OCI-M2 (cell line): ENCODE data around the gene PRX.
"Not testable (repeated sequence)": the region's sequence is repeated elsewhere in the genome, so short reads cannot be mapped to it uniquely, and the experiment has no call there.

Experiments used
- DNase-seq: peaks from one replicate; lab custom pipeline; 2025; ENCODE audit not compliant: unreplicated experiment; lab: John Stamatoyannopoulos, UW

The PRX gene

DNA sequence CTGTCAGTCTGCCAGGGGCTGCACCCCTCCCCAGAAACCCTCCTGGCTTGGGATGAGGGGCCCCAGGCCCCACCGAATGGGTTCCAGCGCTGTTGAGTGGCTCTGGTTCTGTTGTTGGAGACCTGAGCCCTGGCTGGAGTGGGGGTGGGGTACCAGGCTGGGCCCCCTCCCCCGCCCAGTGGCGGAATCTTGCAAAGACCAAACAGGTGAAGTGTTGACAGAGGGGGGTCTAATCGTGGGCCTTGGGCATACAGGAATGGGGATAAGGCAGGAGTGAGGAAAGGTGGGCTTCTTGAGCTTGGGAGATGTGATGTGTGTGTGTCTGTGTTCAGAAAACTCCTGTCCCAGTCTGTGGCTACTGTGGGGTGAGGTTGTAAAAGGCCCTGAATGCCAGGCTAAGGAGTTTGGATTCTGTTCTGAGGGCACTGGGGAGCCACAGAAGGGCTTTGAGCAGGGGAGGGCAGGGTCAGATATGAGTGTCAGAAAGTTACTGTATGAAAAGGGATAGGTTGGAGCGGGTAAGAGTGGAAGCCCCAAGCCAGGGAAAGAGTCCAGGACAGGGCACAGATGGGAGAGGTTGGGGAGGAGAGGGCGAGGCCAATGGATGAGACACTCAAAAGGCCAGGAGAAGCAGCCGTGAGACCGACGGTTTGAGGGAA is 23.0 kb downstream of the PRX start, which contains the start of gene HIPK4:
Gene HIPK4, minus strand, starts transcription at position 98 of the 659 bp plus-strand sequence. CDS start 279 bp downstream, outside the sequence.
- no peak for DNase-seq

DNA sequence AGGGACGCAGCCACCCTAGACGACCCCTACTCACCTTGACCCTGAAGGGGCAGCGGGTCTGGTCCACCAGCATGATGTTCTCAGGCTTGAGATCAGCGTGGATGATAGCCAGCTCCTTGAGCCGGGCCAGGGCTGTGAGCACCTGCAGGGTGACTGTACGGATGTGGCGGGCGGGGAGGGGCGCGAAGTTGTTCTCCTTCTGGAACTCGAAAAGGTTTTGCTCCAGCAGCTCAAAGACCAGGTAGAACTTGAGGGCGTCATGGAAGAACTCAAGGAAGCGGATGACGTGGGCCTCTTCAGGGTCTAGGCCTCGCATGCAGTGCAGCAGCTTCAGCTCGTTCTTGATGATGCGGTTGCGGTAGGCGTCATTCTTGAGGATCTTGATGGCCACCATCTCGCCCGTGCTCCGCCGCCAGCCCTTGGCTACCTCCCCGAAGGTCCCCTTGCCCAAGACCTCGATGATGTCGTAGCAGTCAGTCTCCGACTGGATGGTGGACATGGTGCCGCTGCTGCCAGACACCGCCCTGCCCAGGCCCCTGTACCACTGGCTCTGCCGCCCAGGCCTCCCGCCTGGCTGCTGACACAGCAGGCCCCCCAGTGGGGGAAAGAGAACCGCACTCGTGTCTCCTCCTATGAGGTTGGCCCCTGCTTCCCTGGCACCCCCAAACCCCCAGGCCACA is 23.6 kb downstream of the PRX start:
- no peak for DNase-seq

DNA sequence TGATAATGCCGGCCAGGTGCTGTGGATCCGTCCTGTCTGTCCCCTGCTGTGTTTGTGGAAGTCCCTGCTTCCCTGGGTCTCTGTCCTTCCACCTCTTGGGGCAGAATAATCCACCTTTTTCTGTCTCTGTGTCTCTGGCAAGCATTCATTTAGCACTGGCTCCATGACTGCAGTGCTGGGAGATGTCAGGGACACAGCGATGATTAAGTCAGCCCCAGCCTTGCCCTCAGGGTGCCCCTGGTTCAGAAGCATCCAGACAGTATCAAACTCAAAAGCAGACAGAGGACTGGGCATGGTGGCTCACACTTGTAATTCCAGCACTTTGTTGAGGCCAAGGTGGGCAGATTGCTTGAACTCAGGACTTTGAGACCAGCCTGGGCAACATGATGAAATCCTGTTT is 24.7 kb downstream of the PRX start:
- no peak for DNase-seq

DNA sequence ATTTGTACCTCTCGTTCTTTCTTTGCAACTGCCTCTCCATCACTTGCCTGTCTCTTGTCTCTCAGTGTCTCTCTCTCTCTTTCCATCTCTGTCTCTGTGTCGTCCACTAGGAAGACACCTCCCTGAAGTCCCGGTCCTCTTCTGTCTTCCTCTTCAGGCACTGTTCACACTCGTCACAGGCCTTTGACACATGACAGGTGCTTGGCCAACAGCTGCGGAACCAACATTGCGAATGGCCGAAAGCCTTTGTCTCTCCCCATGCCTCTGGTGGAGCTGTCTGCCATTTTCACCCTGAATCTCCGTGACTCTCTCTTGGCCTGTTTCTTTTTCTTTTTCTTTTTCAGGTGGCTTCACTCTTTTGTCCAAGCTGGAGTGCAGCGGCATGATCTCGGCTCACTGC is 26.0 kb downstream of the PRX start:
- no peak for DNase-seq

DNA sequence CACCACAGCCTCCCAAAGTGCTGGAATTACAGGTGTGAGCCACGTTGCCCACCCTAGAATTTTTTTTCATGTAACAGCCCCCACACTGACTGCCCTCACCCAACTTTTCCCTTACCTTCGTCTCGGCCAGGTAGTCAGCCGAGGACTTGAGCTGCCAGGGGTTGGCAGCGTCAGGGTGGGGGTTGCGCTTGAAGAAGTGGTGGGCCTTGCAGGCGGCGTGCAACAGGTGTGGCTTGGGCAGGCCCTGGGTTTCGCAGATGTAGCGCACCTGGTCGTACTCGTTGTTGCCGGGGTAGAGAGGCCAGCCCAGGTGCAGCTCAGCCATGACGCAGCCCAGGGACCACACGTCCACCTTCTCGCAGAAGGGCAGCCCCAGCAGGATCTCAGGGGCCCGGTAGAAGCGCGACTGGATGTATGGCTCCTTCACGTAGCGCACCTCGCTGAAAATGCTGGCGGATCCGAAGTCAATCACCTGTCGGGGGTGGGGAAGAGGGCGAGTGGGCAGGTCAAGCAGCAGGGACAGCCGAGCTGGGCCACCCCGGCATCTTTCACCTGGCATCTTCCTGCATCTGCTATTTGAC is 29.4 kb downstream of the PRX start:
- DNase-seq, result no peak

DNA sequence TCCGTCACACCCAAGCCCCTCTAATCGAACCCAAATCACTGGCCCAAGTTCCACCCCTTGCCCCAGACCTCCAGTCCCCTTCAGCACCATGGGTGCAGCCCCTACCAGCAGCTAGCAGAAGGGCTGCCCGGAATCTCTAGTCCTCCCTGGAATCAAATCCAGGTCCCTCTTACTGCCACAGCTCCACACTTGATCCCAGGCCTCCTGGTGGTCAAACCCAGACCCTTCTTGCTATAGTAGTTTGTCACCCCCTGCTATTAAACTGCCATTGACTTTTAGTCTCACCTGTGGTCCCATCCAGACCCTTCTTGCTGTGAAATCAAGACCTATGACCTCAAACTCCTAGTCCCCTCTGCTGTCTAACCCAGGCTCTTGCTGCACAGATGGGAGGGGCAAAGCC is 31.9 kb downstream of the PRX start:
- no peak for DNase-seq

DNA sequence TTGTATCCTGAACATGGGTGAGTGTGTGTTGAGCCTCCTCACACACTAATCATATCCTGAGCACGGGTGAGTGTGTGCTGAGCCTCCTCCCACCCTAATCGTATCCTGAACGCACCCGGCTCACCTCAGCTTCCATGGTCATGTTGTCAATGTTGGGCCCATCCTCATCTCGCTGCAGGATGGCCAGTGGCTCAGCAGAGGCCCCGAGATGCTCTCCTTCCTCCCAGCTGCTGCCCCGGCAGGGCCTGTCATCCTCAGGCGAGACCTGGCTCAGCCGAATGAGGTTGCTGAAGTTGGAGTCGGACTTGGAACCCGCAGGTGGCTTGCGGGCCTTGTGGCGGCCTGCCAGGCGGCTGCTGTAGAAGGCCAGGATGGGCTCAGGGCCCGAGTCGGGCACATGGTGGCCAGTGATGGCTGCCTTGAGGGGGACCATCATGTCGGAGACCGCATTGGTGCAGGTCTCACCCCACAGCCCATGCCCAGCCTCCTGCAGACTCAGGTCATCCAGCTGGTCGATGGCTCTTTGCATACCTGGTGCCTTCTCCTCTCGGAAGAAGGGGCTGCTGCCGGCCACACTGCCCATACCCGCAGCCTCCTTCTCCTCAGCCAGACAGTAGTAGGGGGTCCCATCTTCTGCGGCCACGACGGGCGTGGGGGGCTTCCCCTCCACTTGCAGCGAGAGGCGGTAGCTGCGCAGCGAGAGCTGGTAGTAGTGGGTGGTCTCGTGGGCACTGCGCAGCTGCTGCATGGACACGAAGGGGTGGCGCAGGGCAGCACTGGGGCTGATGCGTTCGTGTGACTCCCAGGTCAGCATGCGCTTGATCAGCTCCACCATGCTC is 32.8 kb downstream of the PRX start:
- no peak for DNase-seq

DNA sequence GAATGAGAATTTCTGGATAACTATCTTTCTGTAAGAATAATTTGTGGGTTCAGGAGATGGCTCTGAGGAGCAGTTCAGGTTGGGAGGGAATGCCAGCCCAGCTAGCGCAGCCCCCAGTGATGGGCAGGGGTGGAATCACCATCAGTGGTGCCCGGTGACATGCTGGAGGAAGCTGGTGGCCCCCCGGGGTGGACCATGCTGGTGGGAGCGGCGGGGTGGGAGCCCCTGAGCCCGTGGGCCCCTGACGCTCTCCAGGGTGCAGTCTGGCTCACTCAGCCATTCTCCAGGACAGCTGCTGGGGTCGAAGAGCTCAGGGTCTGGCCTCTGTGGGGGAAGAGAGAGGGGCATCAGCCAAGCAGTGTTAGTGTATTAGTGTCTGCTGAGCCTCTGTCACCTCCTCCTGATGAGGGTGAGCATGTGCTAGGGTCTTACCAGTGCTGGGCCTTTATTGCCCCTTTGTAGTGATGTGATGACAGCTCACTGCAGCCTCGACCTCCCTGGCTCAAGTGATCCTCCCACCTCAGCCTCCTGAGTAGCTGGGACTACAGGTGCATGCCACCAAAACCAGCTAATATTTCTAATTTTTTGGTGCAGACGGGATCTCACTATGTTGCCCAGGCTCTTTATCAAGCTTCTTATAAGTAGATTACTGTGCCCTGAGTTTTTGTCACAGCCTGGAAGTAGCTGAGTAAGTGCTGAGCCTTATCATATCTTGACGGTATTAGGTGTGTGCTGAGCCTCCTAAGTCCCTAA is 33.6 kb downstream of the PRX start:
- DNase-seq, result no peak

DNA sequence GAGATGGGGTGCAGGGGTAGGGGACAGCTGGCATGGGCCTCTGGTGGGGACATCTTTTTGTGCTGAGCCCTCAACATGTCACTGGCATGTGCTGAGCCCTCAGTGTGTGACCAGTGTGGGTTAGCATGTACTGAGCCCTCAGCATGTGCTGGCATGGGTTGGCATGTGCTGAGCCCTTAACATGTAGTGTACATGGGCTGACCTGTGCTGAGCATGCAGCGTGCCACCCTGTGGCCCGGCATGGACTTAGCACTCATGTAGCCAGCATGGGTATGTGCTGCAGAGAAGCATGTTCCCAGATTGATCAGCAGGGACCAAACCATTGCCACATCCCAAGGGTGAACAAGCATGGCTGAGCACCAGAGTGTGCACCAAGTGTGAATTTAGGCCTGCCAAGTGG is 34.7 kb downstream of the PRX start:
- DNase-seq, result no peak

DNA sequence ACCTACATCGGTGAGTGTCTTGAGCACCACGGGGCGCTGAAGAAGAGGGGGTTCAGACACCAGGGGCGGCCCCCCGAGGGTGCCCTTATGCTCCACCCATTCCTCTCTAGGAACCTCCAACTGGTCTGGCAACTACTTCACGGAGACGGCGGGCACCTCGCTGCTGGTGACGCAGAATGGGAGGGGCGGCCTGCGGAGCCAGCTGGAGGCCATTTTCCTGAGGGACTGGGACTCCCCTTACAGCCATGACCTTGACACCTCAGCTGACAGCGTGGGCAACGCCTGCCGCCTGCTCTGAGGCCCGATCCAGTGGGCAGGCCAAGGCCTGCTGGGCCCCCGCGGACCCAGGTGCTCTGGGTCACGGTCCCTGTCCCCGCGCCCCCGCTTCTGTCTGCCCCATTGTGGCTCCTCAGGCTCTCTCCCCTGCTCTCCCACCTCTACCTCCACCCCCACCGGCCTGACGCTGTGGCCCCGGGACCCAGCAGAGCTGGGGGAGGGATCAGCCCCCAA is 35.2 kb downstream of the PRX start:
- DNase-seq, result no peak

DNA sequence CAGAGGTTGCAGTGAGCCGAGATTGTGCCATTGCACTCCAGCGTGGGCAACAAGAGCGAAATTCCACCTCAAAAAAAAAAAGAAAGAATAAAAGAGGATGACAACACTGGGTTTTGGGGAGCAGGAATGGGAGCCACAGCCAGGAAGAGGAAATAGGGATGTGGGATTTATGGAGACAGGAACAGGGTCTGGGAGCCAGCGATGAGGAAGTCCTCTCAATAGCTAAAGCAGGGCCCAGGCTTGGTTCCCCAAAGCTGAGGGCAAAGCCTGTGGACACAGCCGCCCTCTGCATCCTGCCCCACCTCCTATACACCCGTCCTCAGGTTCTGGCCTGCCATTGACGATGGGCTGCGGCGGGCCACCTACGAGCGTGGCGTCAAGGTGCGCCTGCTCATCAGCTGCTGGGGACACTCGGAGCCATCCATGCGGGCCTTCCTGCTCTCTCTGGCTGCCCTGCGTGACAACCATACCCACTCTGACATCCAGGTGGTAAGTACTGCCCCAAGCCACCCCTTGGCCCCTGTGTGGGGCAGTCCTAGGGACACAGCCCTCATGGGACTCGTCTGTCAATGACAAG is 36.8 kb downstream of the PRX start:
- DNase-seq, result no peak

DNA sequence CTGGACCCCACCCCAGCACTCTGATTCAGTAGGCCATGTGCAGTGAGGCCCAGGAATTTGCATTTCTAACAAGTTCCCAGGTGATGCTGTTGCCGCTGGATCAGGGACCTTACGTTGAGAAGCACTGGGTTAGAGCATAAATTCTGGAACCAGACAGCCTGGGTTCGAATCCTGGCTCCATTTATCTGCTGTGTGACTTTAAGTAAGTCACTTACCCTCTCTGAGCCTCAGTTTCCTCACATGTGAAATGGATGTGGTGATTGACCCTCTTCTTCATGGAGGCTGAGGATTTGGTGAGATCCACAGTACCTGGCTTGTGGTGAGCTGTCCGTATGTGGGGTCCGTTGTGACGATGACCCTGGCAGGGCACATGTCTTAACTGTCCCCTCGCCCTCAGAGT is 39.1 kb downstream of the PRX start:
- no peak for DNase-seq

DNA sequence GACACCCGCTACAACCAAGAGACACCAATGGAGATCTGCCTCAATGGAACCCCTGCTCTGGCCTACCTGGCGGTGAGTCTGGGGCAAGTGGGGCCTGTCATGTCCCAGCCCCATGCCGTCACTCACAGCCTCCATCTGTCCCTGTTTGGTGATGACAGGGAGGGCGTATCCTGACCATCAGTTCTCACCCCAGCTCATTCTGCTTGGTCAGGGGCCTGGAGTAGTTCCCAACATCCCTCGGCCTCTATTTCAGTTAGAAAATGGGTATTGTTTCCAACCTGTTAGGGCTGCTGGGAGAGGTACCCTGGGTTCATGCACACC is 41.4 kb downstream of the PRX start:
- no peak for DNase-seq

DNA sequence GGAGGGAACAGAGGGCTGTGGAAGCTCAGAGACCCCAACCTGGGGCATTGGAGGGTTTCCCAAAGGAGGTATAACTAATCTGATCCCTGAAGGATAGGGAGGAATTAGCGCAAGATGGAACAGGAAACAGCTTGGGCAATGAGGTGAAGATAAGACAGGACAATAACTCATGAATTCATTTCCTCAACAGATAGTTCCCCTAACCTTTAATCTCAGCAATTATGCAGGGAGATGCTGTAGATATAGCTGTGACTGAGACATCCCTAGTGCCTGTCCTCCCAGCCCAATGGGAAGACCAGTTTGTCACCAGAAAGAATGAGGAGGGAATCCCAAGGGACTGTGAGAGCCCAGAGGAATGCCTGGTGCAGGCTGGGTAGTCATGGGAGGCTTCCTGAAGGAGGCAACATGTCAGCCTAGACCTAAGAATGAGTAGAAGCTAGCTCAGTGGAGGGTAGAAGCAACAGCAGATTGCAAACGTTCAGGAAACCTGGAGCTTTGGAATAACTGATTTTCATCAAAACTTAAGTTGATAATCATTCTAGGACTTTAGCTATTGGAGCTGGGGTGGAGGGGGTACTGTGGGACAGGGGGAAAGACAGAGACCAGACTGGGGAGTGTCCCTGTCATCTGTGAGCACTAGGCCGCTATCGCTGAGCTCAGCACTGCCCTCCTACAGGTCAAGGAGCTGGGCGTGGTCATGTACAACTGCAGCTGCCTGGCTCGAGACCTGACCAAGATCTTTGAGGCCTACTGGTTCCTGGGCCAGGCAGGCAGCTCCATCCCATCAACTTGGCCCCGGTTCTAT is 42.0 kb downstream of the PRX start:
- no peak for DNase-seq

DNA sequence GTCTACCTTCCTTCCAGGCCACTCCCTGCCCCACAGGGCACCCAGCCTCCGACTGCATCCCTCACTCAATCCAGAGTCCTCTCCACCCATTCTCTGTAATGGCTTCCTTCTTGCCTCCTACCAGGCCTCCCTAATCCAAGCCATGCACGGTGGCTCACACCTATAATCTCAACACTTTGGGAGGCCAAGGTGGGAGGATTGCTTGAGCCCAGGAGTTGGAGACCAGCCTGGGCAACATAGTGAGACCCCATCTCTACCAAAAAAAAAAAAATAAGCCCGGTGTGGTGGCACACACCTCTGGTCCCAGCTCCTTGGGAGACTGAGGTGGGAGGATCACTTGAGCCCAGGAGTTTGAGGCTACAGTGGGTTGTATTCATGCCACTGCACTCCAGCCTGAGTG is 42.9 kb downstream of the PRX start:
- DNase-seq, result not testable (repeated sequence)

DNA sequence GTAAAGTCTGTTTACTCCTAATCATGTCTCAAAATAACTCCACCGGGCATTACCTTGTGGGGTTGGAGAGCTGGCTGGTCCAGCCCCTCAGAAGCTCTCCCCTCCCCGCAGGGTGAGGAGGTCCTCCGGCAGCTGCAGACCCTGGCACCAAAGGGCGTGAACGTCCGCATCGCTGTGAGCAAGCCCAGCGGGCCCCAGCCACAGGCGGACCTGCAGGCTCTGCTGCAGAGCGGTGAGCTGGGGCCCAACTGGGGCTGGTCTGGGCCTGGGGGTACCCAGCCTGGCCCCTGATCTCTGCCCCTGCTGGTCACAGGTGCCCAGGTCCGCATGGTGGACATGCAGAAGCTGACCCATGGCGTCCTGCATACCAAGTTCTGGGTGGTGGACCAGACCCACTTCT is 43.4 kb downstream of the PRX start:
- no peak for DNase-seq

DNA sequence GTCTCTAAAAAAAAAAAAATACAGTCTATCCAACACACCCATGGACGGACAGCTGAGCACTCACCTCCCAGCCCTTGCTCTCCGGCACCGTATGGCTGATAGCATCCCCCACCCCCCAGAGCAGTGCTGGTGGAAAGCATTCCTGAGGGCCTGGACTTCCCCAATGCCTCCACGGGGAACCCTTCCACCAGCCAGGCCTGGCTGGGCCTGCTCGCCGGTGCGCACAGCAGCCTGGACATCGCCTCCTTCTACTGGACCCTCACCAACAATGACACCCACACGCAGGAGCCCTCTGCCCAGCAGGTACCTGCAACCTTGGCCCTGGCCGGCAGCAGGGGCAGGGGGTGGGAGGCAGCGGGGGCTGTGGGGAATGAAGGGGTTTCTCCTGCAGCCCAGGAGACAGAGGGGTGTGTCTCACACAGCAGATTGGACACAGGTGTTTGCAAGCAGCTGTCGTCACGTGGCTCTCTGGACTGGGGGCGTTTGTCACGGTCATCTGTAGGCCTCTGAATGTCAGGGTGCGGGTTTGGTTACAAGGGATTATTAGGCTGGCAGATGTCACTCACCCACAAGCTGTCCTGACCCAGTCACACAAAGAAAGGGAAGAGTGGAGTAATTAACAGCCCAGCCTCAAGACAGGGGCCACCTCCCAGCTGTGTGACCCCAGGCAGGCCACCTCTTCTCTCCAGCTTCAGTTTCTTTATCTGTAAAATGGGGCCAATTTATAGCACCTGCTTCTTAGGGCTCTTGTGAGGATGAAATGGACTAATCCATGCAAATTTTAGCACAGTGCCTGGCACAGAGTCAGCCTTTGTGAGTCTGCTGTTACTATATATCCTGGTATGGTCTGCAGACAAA is 45.4 kb downstream of the PRX start:
- no peak for DNase-seq

DNA sequence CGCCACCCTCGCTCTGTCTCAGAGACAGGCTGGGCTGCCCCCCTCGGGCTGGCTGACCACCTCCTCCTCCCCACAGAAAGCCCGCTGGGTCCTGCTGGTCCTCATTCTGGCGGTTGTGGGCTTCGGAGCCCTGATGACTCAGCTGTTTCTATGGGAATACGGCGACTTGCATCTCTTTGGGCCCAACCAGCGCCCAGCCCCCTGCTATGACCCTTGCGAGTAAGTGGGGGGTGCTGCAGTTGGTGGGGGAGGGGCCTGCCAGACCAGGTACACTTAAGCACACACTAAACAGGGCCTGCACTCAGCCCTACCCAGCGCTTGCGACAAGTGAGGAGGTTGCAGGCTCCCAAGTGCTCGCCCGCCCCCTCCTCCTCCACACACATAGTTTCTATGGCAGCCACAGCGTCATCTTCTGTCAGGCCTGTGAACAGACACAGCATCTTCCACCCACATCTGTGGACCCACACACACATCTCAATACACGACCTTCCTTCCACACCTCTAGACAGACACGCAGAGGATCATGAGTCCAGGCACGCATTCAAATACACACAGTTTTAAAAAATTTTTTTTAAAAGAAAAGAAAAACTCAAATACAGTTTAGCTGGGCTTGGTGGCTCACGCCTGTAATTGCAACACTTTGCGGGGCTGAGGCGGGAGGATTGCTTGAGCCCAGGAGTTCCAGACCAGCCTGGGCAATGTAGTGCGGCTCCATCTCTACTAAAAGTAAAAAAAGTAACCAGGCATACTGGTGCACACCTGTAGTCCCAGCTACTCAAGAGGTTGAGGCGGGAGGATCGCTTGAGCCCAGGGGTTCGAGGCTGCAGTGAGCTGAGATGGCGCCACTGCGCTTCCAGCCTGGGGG is 46.2 kb downstream of the PRX start:
- no peak for DNase-seq
